Adrenal gland (tissue), 5 donors: Measurements from ENCODE around the gene CCDC28B.

Experiments
- POLR2A ChIP-seq, 2 donors: fragments of 450-650 bp; IDR thresholded peaks; one replicate each; pipeline ENCODE4 v1.6.1; 2017; ENCODE audit warnings: antibody characterized with exemption in 2 of 2, mild to moderate bottlenecking in 2 of 2, moderate library complexity in 1 of 2
- TF ChIP-seq, protein P1 (sequence below), 6 experiments: fragments of 450-650 bp in 4 of 6; fragments of 200-600 bp in 2 of 6; sonication (generic) in 1 of 6; IDR thresholded peaks; 1 replicate in 5 of 6; 2 replicates in 1 of 6; pipeline versions ENCODE4 v1.5.1 to v1.8.0; 2016 to 2021; ENCODE audit warnings: antibody characterized with exemption in 6 of 6, mild to moderate bottlenecking in 2 of 6, moderate library complexity in 1 of 6
- donor health status: DM: no; HTN: no; CAD: no.

DNA sequence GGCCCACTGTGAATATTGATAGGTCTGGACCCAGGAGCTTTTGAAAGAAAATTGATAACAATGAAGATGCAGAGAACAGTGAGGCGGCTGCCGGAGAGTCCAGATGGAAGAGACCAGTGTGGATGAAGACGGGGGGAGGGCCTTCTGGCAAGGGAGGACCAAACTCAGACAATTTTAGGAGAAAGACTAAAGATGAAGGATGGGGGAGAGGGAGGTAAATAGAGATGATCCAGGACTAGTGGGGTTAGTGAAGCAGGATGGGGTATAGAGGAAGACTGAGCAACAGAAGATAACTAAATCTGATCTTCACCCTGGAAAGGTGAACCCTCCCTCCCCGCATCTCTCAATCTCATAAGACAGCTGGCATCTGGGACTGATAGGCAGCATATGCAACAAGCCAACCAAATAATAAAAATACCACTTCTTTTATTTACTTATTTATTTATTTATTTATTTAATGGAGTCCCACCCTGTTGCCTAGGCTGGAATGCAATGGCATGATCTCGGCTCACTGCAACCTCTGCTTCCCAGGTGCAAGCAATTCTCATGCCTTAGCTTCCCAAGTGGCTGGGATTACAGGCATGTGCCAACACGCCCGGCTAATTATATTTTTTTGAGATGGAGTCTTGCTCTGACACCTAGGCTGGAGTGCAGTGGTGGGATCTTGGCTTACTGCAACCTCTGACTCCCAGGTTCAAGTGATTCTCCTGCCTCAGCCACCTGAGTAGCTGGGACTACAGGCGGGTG lies 32.3 kb downstream of the CCDC28B start:
- TF ChIP-seq, protein P1, sequence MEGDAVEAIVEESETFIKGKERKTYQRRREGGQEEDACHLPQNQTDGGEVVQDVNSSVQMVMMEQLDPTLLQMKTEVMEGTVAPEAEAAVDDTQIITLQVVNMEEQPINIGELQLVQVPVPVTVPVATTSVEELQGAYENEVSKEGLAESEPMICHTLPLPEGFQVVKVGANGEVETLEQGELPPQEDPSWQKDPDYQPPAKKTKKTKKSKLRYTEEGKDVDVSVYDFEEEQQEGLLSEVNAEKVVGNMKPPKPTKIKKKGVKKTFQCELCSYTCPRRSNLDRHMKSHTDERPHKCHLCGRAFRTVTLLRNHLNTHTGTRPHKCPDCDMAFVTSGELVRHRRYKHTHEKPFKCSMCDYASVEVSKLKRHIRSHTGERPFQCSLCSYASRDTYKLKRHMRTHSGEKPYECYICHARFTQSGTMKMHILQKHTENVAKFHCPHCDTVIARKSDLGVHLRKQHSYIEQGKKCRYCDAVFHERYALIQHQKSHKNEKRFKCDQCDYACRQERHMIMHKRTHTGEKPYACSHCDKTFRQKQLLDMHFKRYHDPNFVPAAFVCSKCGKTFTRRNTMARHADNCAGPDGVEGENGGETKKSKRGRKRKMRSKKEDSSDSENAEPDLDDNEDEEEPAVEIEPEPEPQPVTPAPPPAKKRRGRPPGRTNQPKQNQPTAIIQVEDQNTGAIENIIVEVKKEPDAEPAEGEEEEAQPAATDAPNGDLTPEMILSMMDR (IDR thresholded peaks at IDR 0.05): no peak
- TF ChIP-seq POLR2A (IDR thresholded peaks at IDR 0.05): no peak
